Measurements from ENCODE around the gene FAS.
"Not testable (repeated sequence)": the region's sequence is repeated elsewhere in the genome, so short reads cannot be mapped to it uniquely, and the experiment has no call there.

The FAS gene

GRCh38 chr10:88994019-88994418 is 3.4 kb downstream of the FAS start:
- DNase-seq, result no peak

DNA sequence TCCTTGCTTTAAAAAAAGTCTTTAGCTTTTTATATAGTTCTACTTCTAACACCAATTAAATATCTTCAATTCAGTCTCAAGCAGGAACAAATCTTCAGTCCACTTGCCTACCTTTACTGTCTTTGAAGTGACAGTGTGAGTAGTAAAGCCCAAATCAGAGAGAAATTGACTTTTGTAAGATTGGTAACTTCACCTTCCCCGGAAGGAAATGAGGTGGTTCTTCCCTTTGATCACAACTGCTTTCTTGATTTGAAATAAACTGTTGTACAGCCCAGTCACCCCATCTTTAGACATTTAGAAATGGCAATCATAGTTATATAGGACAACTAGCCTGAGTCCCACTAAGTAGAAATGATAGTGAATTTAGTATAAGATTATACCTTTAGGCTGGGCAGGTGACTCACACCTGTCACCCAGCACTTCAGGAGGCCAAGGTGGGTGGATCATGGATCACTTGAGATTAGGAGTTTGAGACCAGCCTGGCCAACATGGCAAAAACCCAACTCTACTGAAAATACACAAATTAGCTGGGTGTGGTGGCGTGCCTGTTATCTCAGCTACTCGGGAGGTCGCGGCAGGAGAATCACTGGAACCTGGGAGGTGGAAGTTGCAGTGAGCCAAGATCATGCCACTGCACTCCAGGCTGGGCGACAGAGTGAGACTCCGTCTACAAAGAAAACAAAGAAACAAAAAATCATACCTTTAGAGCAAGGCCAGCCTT is 4.7 kb downstream of the FAS start:
- DNase-seq, result no peak

DNA sequence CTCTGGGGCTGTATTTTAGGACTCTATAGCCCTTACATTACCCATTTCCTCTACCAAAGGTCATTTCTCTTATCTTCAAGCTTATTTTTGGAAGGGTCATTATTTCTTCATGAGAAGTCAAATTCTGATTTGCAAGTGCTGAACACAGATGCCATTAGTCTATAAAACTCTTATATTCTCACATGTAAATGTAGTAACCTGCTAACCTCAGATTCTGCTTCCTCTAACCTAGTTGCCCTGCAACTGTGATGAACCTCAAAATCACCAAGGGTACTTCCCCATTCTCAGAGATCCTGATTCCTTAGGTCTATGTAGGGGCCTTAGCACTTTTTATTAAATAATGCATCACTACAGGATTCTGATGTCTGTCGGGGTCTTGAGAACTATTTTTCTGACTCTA is 6.3 kb downstream of the FAS start:
- peak; percentile 76 to 89 for DNase-seq

DNA sequence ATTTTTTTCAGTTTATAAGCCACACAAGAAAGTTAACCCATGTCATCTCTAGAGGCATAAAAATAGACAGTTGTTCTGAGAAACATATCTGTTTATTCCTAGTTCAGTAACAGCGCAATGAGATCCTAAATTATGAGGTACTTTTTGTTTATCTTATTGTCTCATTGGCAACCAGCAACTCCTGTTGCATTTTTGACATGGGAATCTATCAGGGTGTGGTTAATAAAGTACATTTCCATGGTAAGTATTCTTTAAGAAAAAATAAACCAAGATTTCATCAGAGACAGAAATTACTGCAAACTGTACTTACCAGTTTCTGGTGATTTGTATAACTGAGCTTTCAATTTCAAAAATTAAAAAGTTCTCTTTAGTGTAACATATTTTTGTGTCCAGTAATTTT is 9.0 kb downstream of the FAS start:
- DNase-seq, result no peak

DNA sequence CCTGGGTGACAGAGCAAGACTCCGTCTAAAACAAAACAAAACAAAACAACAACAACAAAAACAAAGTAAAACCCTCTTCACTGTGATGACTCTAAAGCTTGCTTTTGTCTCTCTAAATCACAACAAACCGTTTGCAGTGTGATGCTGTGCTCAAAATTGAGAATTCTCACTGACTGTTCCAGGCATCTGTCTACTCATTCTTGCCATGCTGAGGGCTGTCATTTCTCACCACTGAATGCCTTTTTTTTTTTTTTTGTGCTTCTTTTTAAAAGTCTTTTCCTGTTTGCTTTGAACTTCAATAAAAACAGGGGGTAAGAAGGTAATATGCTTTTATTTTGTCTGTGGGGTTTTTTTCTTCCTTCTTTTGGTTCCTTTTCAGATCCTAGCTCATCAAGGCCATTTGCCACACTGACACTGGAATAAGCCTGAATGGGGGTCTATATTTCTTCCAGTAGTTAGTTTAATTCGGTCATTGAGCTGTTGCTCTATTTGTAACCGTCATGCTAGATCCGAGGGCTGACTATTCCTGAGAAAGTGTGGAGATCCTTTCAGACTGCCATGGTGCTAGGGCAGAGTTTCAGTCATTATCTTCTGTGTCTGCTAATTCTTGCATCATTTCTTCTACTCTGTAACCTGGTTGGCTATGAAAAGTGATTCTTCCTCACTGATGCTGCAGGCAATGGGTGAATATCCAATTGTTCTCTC is 10.6 kb downstream of the FAS start:
- DNase-seq, result no peak

DNA sequence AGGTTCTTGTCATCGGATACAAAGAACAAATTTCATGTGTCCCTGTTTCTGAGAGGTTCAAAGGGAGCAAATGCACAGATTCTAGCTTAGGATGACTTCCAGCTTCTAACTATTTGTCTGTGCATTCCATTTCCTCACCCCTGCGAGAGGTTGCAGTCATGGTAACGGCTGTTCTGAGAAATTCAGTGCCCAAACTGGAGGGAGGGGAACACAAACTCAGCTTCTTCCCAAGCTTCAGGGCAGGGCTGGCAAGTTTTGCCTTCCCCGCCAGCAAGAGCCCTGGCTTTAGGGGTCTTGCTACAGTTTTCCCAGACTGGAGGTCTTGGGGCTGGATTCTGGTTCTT is 11.1 kb downstream of the FAS start:
- DNase-seq, result no peak

DNA sequence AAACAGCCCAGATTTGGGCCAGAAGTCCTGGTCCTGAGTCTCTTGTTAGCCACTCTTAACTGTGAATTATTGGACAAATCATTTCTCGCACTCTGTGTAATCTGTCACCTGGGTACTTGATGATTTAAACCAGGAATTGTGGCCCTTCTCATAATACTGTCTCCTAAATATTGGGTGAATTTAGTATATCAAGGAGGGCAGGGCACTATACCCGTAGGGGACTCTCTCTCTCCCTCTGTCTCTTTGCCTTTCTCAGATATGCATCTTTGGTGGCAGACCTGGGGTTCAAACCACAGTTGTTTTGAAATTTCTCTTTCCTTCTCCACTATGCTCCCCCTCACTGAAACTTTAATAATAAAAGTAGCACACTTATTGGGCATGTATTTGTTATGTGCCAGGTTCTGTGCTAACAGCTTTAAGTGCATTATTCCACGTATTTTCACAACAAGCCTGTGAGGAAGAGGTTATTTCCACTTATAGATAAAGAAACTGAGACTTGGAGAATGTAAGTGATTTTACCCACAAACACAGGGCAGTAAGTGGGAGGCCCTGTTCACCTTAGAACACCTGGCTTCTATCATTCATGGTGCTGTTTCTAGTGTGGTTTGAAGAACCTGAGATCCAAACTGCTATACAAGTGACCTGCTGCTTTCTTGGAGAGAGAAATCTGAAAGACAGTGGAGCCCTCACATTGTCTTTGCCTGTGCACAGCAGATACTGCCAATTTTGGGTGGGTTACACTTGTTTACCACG is 11.8 kb downstream of the FAS start:
- no peak for DNase-seq

DNA sequence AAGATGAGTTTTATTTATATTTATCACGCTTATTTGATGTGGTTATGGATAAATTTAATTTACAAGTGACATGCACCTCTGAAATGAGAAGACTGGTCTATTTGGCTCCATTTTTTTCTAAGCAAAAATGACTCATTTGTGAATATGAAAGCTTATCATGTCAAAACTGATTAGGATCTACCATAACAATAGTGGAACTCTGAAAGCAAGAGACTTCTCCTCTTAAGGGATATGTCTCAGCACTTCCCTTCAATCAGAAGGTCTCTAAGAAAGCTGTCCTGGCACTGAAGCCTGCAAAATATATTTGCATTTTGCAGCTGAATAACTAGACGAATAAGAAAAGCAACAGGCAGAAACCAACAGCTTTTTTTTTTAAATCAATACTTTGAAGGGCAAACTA is 12.7 kb downstream of the FAS start:
- no peak for DNase-seq

- no peak for DNase-seq
Measured at GRCh38 chr10:89007129-89007893, 16.7 kb downstream of the FAS start.

- not testable (repeated sequence) for DNase-seq
Measured at GRCh38 chr10:89018700-89019346, 28.2 kb downstream of the FAS start.

DNA sequence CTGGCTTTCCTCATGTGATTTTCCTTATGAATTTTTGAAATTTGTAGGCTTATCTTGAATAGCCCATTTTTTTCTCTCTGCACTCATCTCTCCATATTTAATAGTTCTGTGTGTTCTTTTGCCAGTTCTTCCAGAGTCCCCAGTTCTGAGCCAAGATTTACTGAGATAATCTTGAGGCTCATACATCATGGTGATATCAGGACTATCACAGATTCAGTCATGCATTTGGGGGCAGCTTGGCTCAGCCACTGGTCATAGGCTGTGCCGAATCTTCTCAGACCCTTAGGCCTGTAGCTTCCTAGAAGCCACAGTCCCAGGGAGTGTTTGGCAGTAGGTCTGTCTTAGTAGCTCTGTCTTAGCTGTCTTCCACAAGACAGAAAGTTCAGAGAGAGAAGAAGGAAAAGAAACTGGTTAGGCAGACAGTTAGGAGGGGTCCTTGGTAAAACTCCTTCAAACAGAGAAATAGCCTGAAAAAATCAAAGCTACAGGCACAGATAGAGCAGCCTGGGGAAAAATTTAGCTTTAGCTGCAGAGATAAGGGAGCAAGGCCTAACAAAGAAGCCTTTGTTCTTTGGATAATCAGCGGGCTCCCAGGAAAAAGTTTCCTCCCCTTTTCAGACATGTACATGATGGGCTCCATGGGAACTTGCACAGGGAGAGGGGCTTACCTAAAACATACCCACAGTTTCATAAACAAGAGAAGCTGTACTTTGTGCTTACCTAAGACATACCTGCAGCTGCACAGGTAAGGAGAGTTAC is 29.1 kb downstream of the FAS start:
- DNase-seq, result no peak

DNA sequence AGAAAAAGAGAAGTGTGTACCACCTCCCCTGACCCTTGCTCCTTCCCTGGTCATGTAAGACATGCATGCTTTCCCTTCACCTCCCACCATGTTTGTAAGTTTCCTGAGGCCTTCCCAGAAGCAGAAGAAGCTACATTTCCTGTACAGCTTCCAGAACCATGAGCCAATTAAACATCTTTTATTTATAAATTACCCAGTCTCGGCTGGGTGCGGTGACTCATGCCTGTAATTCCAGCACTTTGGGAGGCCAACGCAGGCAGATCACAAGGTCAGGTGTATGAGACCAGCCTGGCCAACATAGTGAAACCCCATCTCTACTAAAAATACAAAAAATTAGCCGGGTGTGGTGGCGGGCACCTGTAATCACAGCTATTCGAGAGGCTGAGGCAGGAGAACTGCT is 30.9 kb downstream of the FAS start:
- not testable (repeated sequence) for DNase-seq

- no peak for DNase-seq
Measured at GRCh38 chr10:89022734-89023133, 32.1 kb downstream of the FAS start.

GRCh38 chr10:89025453-89025852 is 34.9 kb downstream of the FAS start:
- DNase-seq, result no peak

DNA sequence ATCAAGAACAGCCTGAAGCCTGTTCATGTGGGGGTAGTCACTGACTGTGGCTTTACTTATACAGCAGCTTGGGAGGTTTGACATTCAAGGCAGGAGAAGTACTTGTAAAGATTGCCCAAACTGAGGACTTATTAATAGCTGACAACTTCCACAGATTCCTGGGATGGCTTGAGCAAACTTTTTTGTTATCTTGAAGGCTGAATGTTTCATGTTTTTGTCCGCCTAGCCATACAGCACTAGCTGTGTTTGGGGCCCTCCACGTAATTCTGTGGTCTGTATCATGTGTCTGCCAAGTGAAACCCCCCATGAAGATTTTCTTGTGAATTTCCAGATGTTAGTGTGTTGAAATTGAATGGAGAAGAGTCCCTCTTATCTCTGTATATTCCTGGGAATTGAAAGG is 38.6 kb downstream of the FAS start:
- no peak for DNase-seq

DNA sequence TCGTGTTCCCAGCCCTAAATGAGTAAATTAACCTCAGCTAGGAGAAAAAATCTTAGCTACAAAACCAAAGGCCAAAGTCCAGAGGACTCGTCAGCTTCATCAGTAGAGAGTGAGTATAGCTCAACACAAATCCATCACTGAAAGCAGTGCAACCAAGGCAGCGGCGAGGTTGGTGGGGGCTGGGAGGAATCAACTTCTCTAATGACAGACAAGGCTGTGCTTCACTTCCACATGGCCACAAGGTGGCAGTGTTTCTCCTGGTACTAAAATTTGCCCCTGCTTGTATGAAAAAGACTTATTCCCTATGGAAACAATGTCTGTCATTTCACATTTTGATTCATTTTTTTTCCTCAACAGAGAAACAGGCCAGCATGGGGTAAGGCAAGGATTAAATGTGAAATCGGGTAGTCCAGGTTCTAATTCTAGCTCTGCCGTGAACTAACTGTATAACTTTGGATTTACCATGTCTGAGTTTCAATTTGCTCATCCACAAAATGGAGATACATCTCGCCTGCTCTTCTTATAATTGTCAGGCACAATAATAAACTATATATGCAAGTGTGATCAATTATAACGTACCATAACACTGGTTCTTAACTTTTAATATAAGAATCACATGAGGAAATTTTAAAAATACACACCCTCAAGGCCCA is 39.3 kb downstream of the FAS start:
- DNase-seq, result peak; percentile 87 to 93

- DNase-seq, result no peak
Measured at GRCh38 chr10:89030791-89031190, 40.2 kb downstream of the FAS start.

- DNase-seq, result no peak
Measured at GRCh38 chr10:89032141-89032891, 41.7 kb downstream of the FAS start.

DNA sequence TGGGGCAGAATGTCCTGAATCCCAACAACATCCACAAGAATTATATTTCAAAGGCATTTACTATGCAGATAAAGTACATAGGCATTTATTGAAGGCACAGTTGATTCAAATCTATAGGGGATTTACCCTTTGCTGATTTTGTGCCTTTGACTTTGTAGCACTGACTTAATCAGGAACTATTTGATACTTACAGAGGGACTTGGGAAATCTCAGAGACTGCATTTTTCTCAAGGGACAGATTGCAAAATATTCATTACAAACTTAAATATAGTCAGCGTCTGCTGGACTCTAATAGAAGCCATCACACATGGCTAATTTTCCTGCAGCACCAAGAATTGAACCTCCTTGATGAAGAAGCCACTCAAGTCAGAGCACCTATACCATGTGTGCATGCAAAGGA is 44.9 kb downstream of the FAS start:
- no peak for DNase-seq

DNA sequence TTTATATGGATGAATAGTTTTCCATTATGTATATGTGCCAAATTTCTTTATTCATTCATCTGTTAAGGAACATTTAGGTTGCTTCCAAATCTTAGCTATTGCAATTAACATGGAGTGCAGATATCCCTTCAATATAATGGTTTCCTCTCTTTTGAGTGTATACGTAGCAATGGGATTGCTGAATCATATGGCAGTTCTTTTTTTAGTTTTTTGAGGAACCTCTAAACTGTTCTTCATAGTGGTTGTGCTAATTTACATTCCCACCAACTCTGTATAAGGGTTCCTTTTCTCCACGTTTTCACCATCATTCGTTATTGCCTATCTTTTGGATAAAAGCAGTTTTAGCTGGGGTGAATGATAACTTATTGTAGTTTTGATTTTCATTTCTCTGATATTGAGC is 46.5 kb downstream of the FAS start:
- peak in 1 of 2 experiments; percentile 15 for DNase-seq

- DNase-seq, result no peak
Measured at GRCh38 chr10:89042562-89042961, 52.0 kb downstream of the FAS start.
